ENCODE data around the gene GTF3C5. TPM values are rescaled to one million over a fixed set of nuclear protein-coding genes. Genes with fewer than 3 reads are reported as not detected.
A peak's percentile ranks its signal among the peaks of the same experiment; 100 is the strongest.

Gene GTF3C5
- total RNA-seq, 1 experiment from 2014 or later, result 79.6 TPM

- POLR2A ChIA-PET (ENCODE audit: unreplicated experiment), result interaction anchor here (0.6 kb wide), 1 partner anchor 362 kb away, joined by 8 read pairs; no protein-coding TSS in a partner anchor
- Histone ChIP-seq H3K36me3 (ENCODE audit: low read depth) (0 out of 2 replicates have a peak, but pooled peaks cover 12% of the 10 kb centered on the region), H3K27ac (no peak overlapping the region), H3K4me3 (no peak overlapping the region), H4K20me1 (ENCODE audit: insufficient read depth) (peaks cover 2% of the 10 kb centered on the region; the same call in 1 of the 2 replicates), H3K9me2 (ENCODE audit: insufficient read depth) (no peaks in the 10 kb centered on the region), H3K79me2 (ENCODE audit: low read depth) (peaks cover 33% of the 10 kb centered on the region), H2AFZ (no peak overlapping the region), H3K4me1 (replicated peaks; ENCODE audit: insufficient read depth) (peaks cover 25% of the 10 kb centered on the region), H3K27me3 (ENCODE audit: insufficient read depth, low read depth) (no peaks in the 10 kb centered on the region), H3F3A (ENCODE audit: insufficient read depth, low read depth) (peaks cover 14% of the 10 kb centered on the region; the same call in 1 of the 2 replicates), H3K4me2 (no peak overlapping the region), H3K9me3 (ENCODE audit: insufficient read depth, low read depth) (no peaks in the 10 kb centered on the region)
- BruUV-seq (replicated peaks), result no TSS peak
- TF ChIP-seq, protein P1, sequence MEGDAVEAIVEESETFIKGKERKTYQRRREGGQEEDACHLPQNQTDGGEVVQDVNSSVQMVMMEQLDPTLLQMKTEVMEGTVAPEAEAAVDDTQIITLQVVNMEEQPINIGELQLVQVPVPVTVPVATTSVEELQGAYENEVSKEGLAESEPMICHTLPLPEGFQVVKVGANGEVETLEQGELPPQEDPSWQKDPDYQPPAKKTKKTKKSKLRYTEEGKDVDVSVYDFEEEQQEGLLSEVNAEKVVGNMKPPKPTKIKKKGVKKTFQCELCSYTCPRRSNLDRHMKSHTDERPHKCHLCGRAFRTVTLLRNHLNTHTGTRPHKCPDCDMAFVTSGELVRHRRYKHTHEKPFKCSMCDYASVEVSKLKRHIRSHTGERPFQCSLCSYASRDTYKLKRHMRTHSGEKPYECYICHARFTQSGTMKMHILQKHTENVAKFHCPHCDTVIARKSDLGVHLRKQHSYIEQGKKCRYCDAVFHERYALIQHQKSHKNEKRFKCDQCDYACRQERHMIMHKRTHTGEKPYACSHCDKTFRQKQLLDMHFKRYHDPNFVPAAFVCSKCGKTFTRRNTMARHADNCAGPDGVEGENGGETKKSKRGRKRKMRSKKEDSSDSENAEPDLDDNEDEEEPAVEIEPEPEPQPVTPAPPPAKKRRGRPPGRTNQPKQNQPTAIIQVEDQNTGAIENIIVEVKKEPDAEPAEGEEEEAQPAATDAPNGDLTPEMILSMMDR (conservative IDR thresholded peaks at IDR 0.05), result no peak
- no peak for TF ChIP-seq EZH2 (IDR thresholded peaks at IDR 0.05; ENCODE audit: low read depth)
- intact Hi-C loops (cut with micrococcal nuclease; ENCODE audit: unreplicated experiment), result no loop called here
- DNase-seq, result no peak
- CTCF ChIA-PET, result interaction anchor here (0.6 to 1.4 kb wide), 2 partner anchors 131 to 458 kb away, joined by 4 to 14 read pairs; no protein-coding TSS in a partner anchor
These were observed 2.6 kb upstream of the GTF3C5 start for GRCh38 chr9:133028221-133028620.

- H3F3A ChIP-seq (ENCODE audit: insufficient read depth, low read depth), result peaks cover 14% of the 10 kb centered on the region; the same call in 1 of the 2 replicates
- peak overlapping the region; percentile 89 for H2AFZ ChIP-seq
- H3K9me2 ChIP-seq (ENCODE audit: insufficient read depth), result no peaks in the 10 kb centered on the region
- intact Hi-C loops (cut with micrococcal nuclease; ENCODE audit: unreplicated experiment), result loop anchor here (1.0 to 5.0 kb wide), 3 partner anchors 72 to 307 kb away; partner anchors contain the start of gene SURF6
- 0 out of 2 replicates have a peak, but pooled peaks cover 12% of the 10 kb centered on the region for H3K36me3 ChIP-seq (ENCODE audit: low read depth)
- peaks cover 25% of the 10 kb centered on the region for H3K4me1 ChIP-seq (replicated peaks; ENCODE audit: insufficient read depth)
- H3K4me3 ChIP-seq, result peak overlapping the region; percentile 76
- CTCF ChIA-PET, result interaction anchor here (1.0 kb wide), 3 partner anchors 104 to 156 kb away, joined by 3 read pairs; no protein-coding TSS in a partner anchor
- TF ChIP-seq, protein P1 (conservative IDR thresholded peaks at IDR 0.05), result no peak
- no peak for TF ChIP-seq EZH2 (IDR thresholded peaks at IDR 0.05; ENCODE audit: low read depth)
- TSS peak; percentile 88 for BruUV-seq (replicated peaks)
- peaks cover 7% of the 10 kb centered on the region; the same call in 1 of the 2 replicates for H4K20me1 ChIP-seq (ENCODE audit: insufficient read depth)
- DNase-seq, result no peak
- peak overlapping the region; percentile 95 for H3K4me2 ChIP-seq
- peaks cover 50% of the 10 kb centered on the region for H3K79me2 ChIP-seq (ENCODE audit: low read depth)
- no peaks in the 10 kb centered on the region for H3K9me3 ChIP-seq (ENCODE audit: insufficient read depth, low read depth)
- POLR2A ChIA-PET (ENCODE audit: unreplicated experiment), result interaction anchor here (0.6 to 1.0 kb wide), 18 partner anchors 8 to 1485 kb away, joined by 3 to 42 read pairs (median 5); partner anchors contain the start of genes CACFD1, DDX31, GFI1B and GTF3C4
- no peaks in the 10 kb centered on the region for H3K27me3 ChIP-seq (ENCODE audit: insufficient read depth, low read depth)
- peak overlapping the region; percentile 57 for H3K27ac ChIP-seq
These were observed 842 bp upstream of the GTF3C5 start for GRCh38 chr9:133029994-133030316.

- Histone ChIP-seq H2AFZ (peak overlapping the region; percentile 88), H3K79me2 (ENCODE audit: low read depth) (peaks cover 61% of the 10 kb centered on the region), H3K4me2 (peak overlapping the region; percentile 74), H3K4me1 (replicated peaks; ENCODE audit: insufficient read depth) (peaks cover 25% of the 10 kb centered on the region), H3K4me3 (peak overlapping the region; percentile 76), H3K36me3 (ENCODE audit: low read depth) (0 out of 2 replicates have a peak, but pooled peaks cover 12% of the 10 kb centered on the region), H3K9me3 (ENCODE audit: insufficient read depth, low read depth) (no peaks in the 10 kb centered on the region), H3K27ac (peak overlapping the region; percentile 36), H3F3A (ENCODE audit: insufficient read depth, low read depth) (peaks cover 19% of the 10 kb centered on the region; the same call in 1 of the 2 replicates), H3K9me2 (ENCODE audit: insufficient read depth) (no peaks in the 10 kb centered on the region), H4K20me1 (ENCODE audit: insufficient read depth) (peaks cover 14% of the 10 kb centered on the region), H3K27me3 (ENCODE audit: insufficient read depth, low read depth) (no peaks in the 10 kb centered on the region)
- ChIA-PET CTCF (interaction anchor here (0.6 to 1.2 kb wide), 3 partner anchors 130 to 483 kb away, joined by 3 to 4 read pairs (median 3); no protein-coding TSS in a partner anchor), POLR2A (ENCODE audit: unreplicated experiment) (interaction anchor here (0.6 to 0.7 kb wide), 2 partner anchors 104 to 261 kb away, joined by 3 to 5 read pairs; no protein-coding TSS in a partner anchor)
- TF ChIP-seq EZH2 (IDR thresholded peaks at IDR 0.05; ENCODE audit: low read depth), result no peak
- TF ChIP-seq, protein P1 (conservative IDR thresholded peaks at IDR 0.05), result no peak
- intact Hi-C loops (cut with micrococcal nuclease; ENCODE audit: unreplicated experiment), result loop anchor here (5.0 kb wide), 2 partner anchors 71 to 306 kb away; partner anchors contain the start of gene SURF6
- no TSS peak for BruUV-seq (replicated peaks)
- DNase-seq, result no peak
These were observed 279 bp downstream of the GTF3C5 start for GRCh38 chr9:133031130-133031422.

All from PC-9 (cell line).